Measurements from ENCODE around the gene FOXJ2.
"Not testable (repeated sequence)": the region's sequence is repeated elsewhere in the genome, so short reads cannot be mapped to it uniquely, and the experiment has no call there.

Gene FOXJ2

DNA sequence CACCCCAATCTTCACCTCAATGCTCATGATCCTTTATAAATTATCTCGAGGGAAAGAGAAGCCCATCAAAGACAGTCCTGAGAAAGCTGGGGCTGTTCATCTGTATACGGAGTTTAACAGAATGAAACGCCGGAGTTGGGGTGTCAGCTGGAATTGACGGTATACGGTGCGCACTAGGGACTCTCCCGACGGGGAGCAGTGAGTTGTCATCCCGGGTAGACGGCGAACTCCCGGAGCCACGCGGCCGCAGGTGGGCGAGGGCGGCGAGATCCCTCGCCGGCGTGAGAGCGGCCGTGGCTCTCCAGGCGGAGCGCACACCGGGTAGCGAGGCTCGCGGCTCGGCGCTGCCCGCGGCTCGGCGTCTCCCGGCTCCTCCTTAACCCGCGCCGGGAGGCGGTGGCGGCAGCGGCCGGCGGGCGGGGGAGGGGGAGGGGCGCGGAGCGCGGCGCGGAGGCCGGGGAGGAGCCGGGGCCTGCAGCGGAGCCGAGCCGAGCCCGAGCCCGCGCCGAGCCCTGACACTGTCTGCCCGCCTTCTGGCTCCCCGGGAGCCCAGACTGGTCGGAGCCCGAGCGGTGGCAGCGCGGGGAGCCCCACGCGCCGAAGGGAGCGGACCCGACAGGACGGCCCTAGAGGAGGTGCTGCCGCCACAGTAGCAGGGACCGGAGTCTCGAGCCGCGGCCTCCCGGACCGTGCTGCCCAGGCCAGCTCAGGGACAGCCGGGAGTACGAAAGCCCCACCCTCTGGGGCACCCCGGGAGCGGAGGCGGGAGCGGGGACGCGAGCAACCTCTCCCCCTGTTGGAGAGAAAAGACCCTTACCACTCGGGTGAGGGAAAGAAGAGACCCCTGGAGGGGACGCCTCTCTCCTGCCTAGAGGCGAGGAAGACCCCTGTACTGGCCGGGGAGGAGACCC lies at the start of gene FOXJ2:
TSS of gene FOXJ2 (plus strand) at position 475 of the 911 bp plus-strand sequence. CDS start 7,117 bp downstream, outside the sequence.
- Histone ChIP-seq H3K4me1 (ENCODE audit: control insufficient read depth, insufficient read depth, low read length) (peaks cover 29% of the 10 kb centered on the region), H3K27me3 (ENCODE audit: control insufficient read depth, insufficient read depth, low read length) (no peaks in the 10 kb centered on the region), H3K9ac (ENCODE audit: low read length) (peak within 1 kb of the TSS; percentile 98), H3K4me3 (ENCODE audit: low read length) (peak within 1 kb of the TSS; percentile 95), H3K27ac (ENCODE audit: low read depth, low read length) (peak within 1 kb of the TSS; percentile 97), H3K36me3 (ENCODE audit: control insufficient read depth, insufficient read depth, low read length) (no peaks in the 10 kb centered on the region)

DNA sequence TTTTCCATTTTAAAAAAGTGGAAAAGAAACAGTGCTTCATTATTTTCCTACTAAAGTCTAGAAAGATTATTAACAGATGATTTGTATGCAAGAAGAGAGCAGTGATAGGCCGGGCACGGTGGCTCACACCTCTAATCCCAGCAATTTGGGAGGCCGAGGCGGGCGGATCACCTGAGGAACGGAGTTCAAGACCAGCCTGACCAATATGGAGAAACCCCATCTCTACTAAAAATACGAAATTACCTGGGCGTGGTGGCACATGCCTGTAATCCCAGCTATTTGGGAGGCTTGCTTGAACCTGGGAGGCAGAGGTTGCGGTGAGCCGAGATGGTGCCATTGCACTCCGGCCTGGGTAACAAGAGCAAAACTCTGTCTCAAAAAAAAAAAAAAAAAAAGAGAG lies 49.5 kb upstream of the FOXJ2 start:
- not testable (repeated sequence) for H3K36me3 ChIP-seq (ENCODE audit: control insufficient read depth, insufficient read depth, low read length); H3K4me1 ChIP-seq (ENCODE audit: control insufficient read depth, insufficient read depth, low read length); H3K9ac ChIP-seq (ENCODE audit: low read length); H3K27me3 ChIP-seq (ENCODE audit: control insufficient read depth, insufficient read depth, low read length); H3K27ac ChIP-seq (ENCODE audit: low read depth, low read length); H3K4me3 ChIP-seq (ENCODE audit: low read length)

DNA sequence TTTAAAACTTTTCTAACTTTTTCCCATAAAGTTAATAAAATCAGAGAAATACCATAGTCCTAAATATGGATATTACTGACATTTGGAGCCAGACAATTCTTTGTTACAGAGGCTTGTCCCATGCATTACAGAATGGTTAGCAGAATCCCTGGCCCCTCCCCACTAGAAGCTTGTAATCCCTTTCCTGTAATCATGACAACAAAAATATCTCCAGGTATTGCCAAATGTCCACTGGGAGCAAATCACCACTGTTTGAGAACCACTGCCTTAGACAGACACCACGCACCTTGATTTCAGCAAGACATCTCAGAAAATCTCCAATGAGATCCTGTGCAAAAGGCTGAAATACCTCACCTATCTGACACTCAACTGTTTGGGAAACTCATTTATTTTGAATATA lies 49.1 kb upstream of the FOXJ2 start:
- H3K4me3 ChIP-seq (ENCODE audit: low read length); H3K4me1 ChIP-seq (ENCODE audit: control insufficient read depth, insufficient read depth, low read length); H3K36me3 ChIP-seq (ENCODE audit: control insufficient read depth, insufficient read depth, low read length); H3K9ac ChIP-seq (ENCODE audit: low read length); H3K27ac ChIP-seq (ENCODE audit: low read depth, low read length); H3K27me3 ChIP-seq (ENCODE audit: control insufficient read depth, insufficient read depth, low read length): not testable (repeated sequence)

DNA sequence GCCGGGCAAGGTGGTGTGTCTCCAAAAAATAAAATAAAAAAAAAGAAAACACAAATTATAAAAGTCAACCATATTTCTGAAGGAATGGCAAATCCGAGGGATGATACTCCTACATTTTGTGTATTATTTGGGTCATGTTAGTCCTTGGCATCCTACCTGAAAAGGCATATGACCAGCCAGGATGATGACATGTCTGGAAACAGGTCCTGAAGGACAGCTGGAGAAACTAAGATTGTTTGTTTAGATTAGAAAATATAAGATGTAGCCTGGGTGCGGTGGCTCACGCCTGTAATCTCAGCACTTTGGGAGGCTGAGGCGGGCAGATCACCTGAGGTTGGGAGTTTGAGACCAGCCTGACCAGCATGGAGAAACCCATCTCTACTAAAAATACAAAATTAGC lies 47.6 kb upstream of the FOXJ2 start:
- Histone ChIP-seq H3K27me3 (ENCODE audit: control insufficient read depth, insufficient read depth, low read length) (no peaks in the 10 kb centered on the region), H3K36me3 (ENCODE audit: control insufficient read depth, insufficient read depth, low read length) (no peaks in the 10 kb centered on the region), H3K4me3 (ENCODE audit: low read length) (no peak overlapping the region), H3K27ac (ENCODE audit: low read depth, low read length) (no peak overlapping the region), H3K9ac (ENCODE audit: low read length) (no peak overlapping the region), H3K4me1 (ENCODE audit: control insufficient read depth, insufficient read depth, low read length) (no peaks in the 10 kb centered on the region)

DNA sequence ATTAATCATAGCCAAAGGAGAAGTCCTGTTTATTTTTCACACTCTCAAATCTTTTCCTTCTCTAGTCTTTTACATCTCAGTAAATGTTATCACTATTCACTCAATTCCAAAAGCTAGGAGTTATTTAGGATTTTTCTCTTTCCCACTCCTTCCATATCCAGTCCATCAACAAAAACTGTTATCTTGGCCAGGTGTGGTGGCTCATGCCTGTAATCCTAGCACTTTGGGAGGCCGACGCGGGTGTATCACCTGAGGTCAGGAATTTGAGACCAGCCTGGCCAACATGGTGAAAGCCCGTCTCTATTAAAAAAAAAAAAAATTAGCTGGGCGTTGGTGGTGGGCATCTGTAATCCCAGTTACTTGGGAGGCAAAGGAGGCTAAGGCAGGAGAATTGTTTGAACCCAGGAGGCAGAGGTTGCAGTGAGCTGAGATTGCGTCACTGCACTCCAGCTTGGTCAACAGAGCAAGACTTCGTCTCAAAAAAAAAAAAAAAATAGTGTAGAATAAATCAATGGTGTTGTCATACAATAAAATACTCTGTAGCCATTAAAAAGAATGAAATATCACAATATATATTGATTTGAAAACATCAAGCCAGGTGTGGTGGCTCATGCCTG lies 46.6 kb upstream of the FOXJ2 start:
- no peak overlapping the region for H3K27ac ChIP-seq (ENCODE audit: low read depth, low read length)
- H3K36me3 ChIP-seq (ENCODE audit: control insufficient read depth, insufficient read depth, low read length) = no peaks in the 10 kb centered on the region
- H3K9ac ChIP-seq (ENCODE audit: low read length) = no peak overlapping the region
- no peak overlapping the region for H3K4me3 ChIP-seq (ENCODE audit: low read length)
- no peaks in the 10 kb centered on the region for H3K27me3 ChIP-seq (ENCODE audit: control insufficient read depth, insufficient read depth, low read length)
- H3K4me1 ChIP-seq (ENCODE audit: control insufficient read depth, insufficient read depth, low read length) = no peaks in the 10 kb centered on the region

DNA sequence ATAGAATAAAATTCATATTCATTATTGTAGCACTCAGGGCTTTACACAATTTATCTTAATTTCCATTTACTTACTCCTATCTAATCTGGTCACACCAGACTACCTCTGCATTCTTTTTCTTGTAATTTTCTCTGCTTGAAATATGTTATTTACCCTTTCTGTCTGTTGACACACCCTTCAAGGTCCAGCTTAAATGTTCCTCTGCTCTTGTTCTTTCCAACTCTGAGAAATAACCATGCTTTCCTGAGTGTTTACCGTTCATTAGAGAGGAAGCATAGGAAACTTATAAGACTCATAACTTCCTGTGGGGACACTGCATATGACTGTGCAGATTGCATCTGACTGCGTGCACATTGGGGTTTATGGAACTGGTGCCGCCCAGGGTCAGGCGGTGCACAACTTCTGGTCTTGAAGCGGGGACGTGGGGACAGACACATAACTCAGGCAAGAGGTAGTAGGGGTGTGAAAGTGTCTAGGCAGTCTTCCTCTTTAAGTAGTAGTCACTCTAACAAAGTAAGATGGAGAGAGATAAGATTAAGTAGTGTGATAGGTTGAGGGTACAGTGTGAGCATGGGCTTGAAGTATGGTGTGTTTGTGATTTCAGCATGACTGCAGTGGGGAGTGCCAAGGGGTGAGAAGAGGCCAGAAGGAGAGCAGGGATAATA lies 42.6 kb upstream of the FOXJ2 start:
- Histone ChIP-seq H3K4me1 (ENCODE audit: control insufficient read depth, insufficient read depth, low read length) (no peaks in the 10 kb centered on the region), H3K9ac (ENCODE audit: low read length) (no peak overlapping the region), H3K36me3 (ENCODE audit: control insufficient read depth, insufficient read depth, low read length) (no peaks in the 10 kb centered on the region), H3K27ac (ENCODE audit: low read depth, low read length) (no peak overlapping the region), H3K27me3 (ENCODE audit: control insufficient read depth, insufficient read depth, low read length) (no peaks in the 10 kb centered on the region), H3K4me3 (ENCODE audit: low read length) (no peak overlapping the region)

DNA sequence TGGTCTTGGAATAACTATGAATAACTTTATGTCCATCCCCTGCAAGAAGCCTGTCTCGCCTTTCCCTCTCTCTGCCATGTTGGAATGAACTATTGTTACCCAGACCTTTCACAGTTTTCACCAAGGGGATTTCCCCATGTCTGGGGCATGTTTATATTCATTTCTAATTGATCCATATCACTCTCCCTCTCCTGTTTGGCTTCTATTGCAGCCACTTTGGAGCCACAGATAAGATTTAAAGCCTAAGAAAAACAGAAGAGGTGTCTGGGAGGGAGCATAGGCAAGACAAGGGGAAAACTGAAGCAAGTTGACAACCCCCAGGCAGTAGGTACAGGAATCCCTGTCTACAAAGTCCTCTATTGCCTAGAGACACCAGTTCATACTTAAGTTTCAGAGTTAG lies 41.0 kb upstream of the FOXJ2 start:
- Histone ChIP-seq H3K4me1 (ENCODE audit: control insufficient read depth, insufficient read depth, low read length) (no peaks in the 10 kb centered on the region), H3K27ac (ENCODE audit: low read depth, low read length) (no peak overlapping the region)

DNA sequence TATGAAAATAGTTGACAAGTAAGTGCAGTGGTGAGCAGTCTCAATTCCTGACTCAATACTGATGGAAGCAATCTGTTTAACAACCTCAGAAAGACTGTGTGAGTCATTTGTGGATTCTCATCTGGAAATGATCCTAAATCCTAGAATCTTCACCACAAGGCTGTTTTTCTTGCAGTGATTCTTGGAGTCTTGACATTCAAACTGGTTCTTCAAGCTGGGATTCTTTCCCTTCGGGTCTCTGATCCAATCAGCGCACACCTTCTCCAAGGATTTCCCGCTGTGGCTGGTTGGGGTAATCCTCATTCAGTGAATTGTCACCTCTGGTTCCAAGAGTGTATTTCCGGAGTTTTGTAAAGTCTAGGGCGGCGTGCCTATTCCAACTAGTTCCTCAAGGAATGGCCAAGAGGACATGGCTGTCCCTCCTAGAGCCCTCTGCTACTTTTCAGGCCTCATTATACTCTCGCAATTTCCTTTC lies 37.7 kb upstream of the FOXJ2 start:
- Histone ChIP-seq H3K36me3 (ENCODE audit: control insufficient read depth, insufficient read depth, low read length) (no peaks in the 10 kb centered on the region), H3K4me3 (ENCODE audit: low read length) (no peak overlapping the region), H3K27ac (ENCODE audit: low read depth, low read length) (no peak overlapping the region), H3K9ac (ENCODE audit: low read length) (no peak overlapping the region), H3K27me3 (ENCODE audit: control insufficient read depth, insufficient read depth, low read length) (no peaks in the 10 kb centered on the region), H3K4me1 (ENCODE audit: control insufficient read depth, insufficient read depth, low read length) (no peaks in the 10 kb centered on the region)

More for the DNA sequence above, 41.0 kb upstream of the FOXJ2 start:
- Histone ChIP-seq H3K9ac (ENCODE audit: low read length) (no peak overlapping the region), H3K4me3 (ENCODE audit: low read length) (no peak overlapping the region), H3K36me3 (ENCODE audit: control insufficient read depth, insufficient read depth, low read length) (no peaks in the 10 kb centered on the region), H3K27me3 (ENCODE audit: control insufficient read depth, insufficient read depth, low read length) (no peaks in the 10 kb centered on the region)

DNA sequence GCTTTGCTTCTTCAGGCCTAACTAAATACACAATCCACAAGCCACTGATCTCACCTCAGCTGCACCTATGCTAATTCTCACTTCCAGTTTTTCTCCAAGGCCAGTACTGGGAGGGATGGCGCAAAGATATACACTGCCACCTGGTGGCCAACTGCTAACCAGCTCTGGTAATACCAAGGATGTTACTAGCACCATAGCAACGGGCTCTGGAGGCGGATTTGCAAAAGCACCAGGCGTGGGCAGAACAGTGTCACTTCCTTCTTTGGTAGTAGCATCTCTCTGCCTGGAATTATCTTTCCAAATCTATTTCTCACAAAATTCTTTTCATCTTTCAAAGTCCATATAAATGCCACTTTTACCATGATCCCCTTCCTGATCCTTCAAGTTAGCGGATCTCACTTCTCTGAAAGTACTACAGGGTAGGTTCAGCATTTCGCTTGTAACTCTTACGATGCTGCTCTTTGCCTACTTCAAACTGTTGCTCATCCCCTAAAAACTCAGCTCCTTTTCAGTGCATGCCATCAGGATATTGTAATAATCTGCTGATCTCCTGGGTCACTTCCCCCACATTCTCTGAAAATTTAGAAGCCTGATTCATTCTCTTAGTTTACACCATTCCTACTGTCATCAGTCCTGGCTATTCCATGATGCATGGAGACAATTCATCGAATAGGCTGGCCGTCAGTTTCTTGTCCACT lies 37.1 kb upstream of the FOXJ2 start:
- Histone ChIP-seq H3K4me3 (ENCODE audit: low read length) (no peak overlapping the region), H3K27ac (ENCODE audit: low read depth, low read length) (peak overlapping the region; percentile 24), H3K27me3 (ENCODE audit: control insufficient read depth, insufficient read depth, low read length) (no peaks in the 10 kb centered on the region), H3K36me3 (ENCODE audit: control insufficient read depth, insufficient read depth, low read length) (no peaks in the 10 kb centered on the region), H3K4me1 (ENCODE audit: control insufficient read depth, insufficient read depth, low read length) (no peaks in the 10 kb centered on the region), H3K9ac (ENCODE audit: low read length) (no peak overlapping the region)

DNA sequence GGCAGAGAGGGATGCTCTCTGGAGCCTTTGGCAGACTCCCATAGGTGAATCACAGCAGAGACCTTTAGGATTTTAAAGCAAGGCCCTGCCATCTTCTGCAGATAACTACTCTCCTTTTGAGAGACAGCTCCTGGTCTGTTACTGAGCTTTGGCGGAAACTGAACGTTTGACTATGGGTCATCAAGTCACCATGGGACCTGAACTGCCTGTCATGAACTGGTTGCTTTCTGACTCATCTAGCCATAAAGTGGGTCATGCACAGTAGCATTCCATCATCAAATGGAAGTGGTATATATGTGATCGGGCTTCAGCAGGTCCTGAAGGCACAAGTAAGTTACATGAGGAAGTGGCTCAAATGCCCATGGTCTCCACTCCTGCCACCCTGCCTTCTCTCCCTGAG lies 31.7 kb upstream of the FOXJ2 start:
- H3K27ac ChIP-seq (ENCODE audit: low read depth, low read length); H3K36me3 ChIP-seq (ENCODE audit: control insufficient read depth, insufficient read depth, low read length); H3K4me3 ChIP-seq (ENCODE audit: low read length); H3K9ac ChIP-seq (ENCODE audit: low read length); H3K27me3 ChIP-seq (ENCODE audit: control insufficient read depth, insufficient read depth, low read length); H3K4me1 ChIP-seq (ENCODE audit: control insufficient read depth, insufficient read depth, low read length): not testable (repeated sequence)

DNA sequence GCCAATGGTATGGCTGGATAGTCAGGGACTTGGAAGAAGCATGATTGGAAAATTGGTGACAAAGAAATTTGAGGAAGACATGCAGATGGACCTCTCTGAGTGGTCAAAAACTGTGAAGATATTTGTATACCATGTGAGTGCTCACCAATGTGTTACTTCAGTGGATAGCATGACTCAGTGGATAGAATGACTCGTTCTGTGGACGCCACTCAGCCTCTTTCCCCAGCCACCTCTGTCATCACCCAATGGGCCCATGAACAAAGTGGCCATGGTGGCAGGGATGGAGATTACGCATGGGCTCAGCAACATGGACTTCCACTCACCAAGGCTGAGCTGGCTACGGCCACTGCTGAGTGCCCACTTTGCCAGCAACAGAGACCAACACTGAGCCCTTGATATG lies 31.0 kb upstream of the FOXJ2 start:
- H3K4me1 ChIP-seq (ENCODE audit: control insufficient read depth, insufficient read depth, low read length); H3K27me3 ChIP-seq (ENCODE audit: control insufficient read depth, insufficient read depth, low read length); H3K27ac ChIP-seq (ENCODE audit: low read depth, low read length); H3K9ac ChIP-seq (ENCODE audit: low read length); H3K4me3 ChIP-seq (ENCODE audit: low read length); H3K36me3 ChIP-seq (ENCODE audit: control insufficient read depth, insufficient read depth, low read length): not testable (repeated sequence)

DNA sequence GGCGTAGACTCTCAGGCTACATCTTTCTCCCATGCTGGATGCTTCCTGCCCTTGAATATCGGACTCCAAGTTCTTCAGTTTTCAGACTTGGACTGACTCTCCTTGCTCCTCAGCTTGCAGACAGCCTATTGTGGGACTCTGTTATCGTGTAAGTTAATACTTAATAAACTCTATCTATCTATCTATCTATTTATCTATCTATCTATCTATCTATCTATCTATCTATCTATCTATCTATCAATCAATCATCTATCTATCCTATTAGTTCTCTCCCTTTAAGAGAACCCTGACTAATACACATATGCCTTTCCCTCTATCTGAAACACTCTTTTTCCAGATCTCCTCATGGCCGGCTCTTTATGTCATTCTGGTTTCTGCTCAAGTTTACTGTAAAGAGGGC lies 27.6 kb upstream of the FOXJ2 start:
- H3K27ac ChIP-seq (ENCODE audit: low read depth, low read length); H3K4me3 ChIP-seq (ENCODE audit: low read length); H3K9ac ChIP-seq (ENCODE audit: low read length); H3K27me3 ChIP-seq (ENCODE audit: control insufficient read depth, insufficient read depth, low read length); H3K4me1 ChIP-seq (ENCODE audit: control insufficient read depth, insufficient read depth, low read length); H3K36me3 ChIP-seq (ENCODE audit: control insufficient read depth, insufficient read depth, low read length): not testable (repeated sequence)

Measured in rectal smooth muscle tissue (tissue), 1 donor.